HepG2 (cell line): ENCODE data around the gene PLCD4. TPM values are rescaled to one million over a fixed set of nuclear protein-coding genes. Genes with fewer than 3 reads are reported as not detected.

Experiments used
- ERF ChIP-seq: IDR thresholded peaks from 2 replicates; pipeline ENCODE4 v1.6.1; 2018; ENCODE audit warnings: missing biosample characterization, missing genetic modification reagents
- ETV6 ChIP-seq: sonication (generic); formaldehyde crosslinking; conservative IDR thresholded peaks from 2 replicates; pipeline ENCODE4 v1.4.0; 2020; ENCODE audit warnings: missing genetic modification reagents
- HIC2 ChIP-seq: sonication (generic); formaldehyde crosslinking; IDR thresholded peaks from 2 replicates; pipeline ENCODE4 v1.9.0; 2022; ENCODE audit warnings: low read depth, missing genetic modification reagents
- POGK ChIP-seq: sonication (generic); formaldehyde crosslinking; conservative IDR thresholded peaks from 2 replicates; pipeline ENCODE4 v1.8.0; 2022; ENCODE audit warnings: mild to moderate bottlenecking, moderate library complexity, missing genetic modification reagents
- PRDM15 ChIP-seq: sonication (generic); formaldehyde crosslinking; IDR thresholded peaks from 2 replicates; pipeline ENCODE4 v1.4.0; 2020; ENCODE audit warnings: missing genetic modification reagents
- RBAK ChIP-seq: sonication (generic); formaldehyde crosslinking; IDR thresholded peaks from 2 replicates; pipeline ENCODE4 v1.5.1; 2020; ENCODE audit warnings: mild to moderate bottlenecking, missing genetic modification reagents
- RBFOX2 ChIP-seq: fragments of 200-400 bp; formaldehyde crosslinking; IDR thresholded peaks from 2 replicates; pipeline ENCODE4 v1.6.1; 2017; ENCODE audit warnings: low read depth, mild to moderate bottlenecking, low read length
- SOX5 ChIP-seq: IDR thresholded peaks from 2 replicates; pipeline ENCODE4 v1.6.1; 2016; ENCODE audit warnings: borderline replicate concordance
- SRSF4 ChIP-seq: fragments of 200-400 bp; formaldehyde crosslinking; IDR thresholded peaks from one replicate; pipeline ENCODE4 v1.6.1; 2018; ENCODE audit warnings: mild to moderate bottlenecking, low read depth, low read length, moderate library complexity; ENCODE audit not compliant: poor library complexity, severe bottlenecking
- TEAD3 ChIP-seq: optimal IDR thresholded peaks from 2 replicates; pipeline ENCODE3; 2016; ENCODE audit warnings: borderline replicate concordance
- WIZ ChIP-seq: sonication (generic); formaldehyde crosslinking; IDR thresholded peaks from 2 replicates; pipeline ENCODE4 v1.5.1; 2020; ENCODE audit warnings: mild to moderate bottlenecking, missing genetic modification reagents
- ZNF180 ChIP-seq: sonication (generic); formaldehyde crosslinking; IDR thresholded peaks from 2 replicates; pipeline ENCODE4 v1.4.0; 2020; ENCODE audit warnings: low read depth, missing genetic modification reagents, borderline replicate concordance
- ZNF512B ChIP-seq: sonication (generic); formaldehyde crosslinking; IDR thresholded peaks from 2 replicates; pipeline ENCODE4 v1.5.1; 2020; ENCODE audit warnings: missing genetic modification reagents, mild to moderate bottlenecking, borderline replicate concordance
- ZNF761 ChIP-seq: sonication (generic); formaldehyde crosslinking; conservative IDR thresholded peaks from 2 replicates; pipeline ENCODE4 v1.4.0; 2020; ENCODE audit warnings: mild to moderate bottlenecking, missing genetic modification reagents
- ZNF784 ChIP-seq: sonication (generic); formaldehyde crosslinking; IDR thresholded peaks from 2 replicates; pipeline ENCODE4 v1.5.1; 2020; ENCODE audit warnings: missing genetic modification reagents, mild to moderate bottlenecking, borderline replicate concordance
- ZNF879 ChIP-seq: sonication (generic); formaldehyde crosslinking; IDR thresholded peaks from 2 replicates; pipeline ENCODE4 v1.8.1; 2023; ENCODE audit warnings: missing genetic modification reagents
- polyA plus RNA-seq, 8 experiments: library from polyadenylated mRNA; depleted of rRNA in 3 of 8; stranded (reverse) in 7 of 8; unstranded in 1 of 8; fragments of >200 nt; fragmentation: Illumina TruSeq in 4 of 8; extraction: Trizol in 4 of 8; gene quantifications; 2 replicates each; pipeline versions ENCODE4 v1.2.1 to v1.2.3, GENCODE V29; 2011 to 2016; ENCODE audit warnings: low read depth in 4 of 8, missing spikeins in 1 of 8, mixed read lengths in 1 of 8; ENCODE audit not compliant: insufficient read depth in 1 of 8
- total RNA-seq, 5 experiments: library from RNA; depleted of rRNA; stranded (reverse); fragments of >200 nt; fragmentation: Illumina TruSeq; extraction: Trizol; gene quantifications; 2 replicates each; pipeline ENCODE4 v1.2.3, GENCODE V29; 2016; ENCODE audit warnings: low read depth in 1 of 5

PLCD4 gene
- total and polyA plus RNA-seq, 2 of the 13 experiments (the other 11 are each of a cell fraction or from before 2014, with no cell fraction given): 0.26 TPM; not detected in 1

GRCh38 chr2:218568190-218569037 is 39.3 kb upstream of the PLCD4 start, which contains the start of the genes CNOT9 and USP37 (continued):
- TF ChIP-seq HIC2 (CRISPR knock-in tag) (peak; percentile 85), SRSF4 (no peak), RBAK (CRISPR knock-in tag) (peak; percentile 46; the same call in 1 of the 2 replicates), TEAD3 (CRISPR knock-in tag) (peak; percentile 82), RBFOX2 (peak; percentile 95), PRDM15 (peak; percentile 65), ZNF512B (no peak), POGK (0 out of 2 replicates have a peak, but pooled peaks have one; percentile 72), ETV6 (CRISPR knock-in tag) (0 out of 2 replicates have a peak, but pooled peaks have one; percentile 9), ZNF180 (CRISPR knock-in tag) (peak; percentile 92; the same call in 1 of the 2 replicates), ERF (CRISPR knock-in tag) (peak; percentile 92), ZNF784 (CRISPR knock-in tag) (peak; percentile 56; the same call in 1 of the 2 replicates), WIZ (no peak), ZNF761 (CRISPR knock-in tag) (peak; percentile 97), ZNF879 (CRISPR knock-in tag) (peak; percentile 99), SOX5 (CRISPR knock-in tag) (peak; percentile 69)
